MM.1S (cell line): ENCODE data around the gene MYH6.

ENCODE experiments used
- DNase-seq: peaks from one replicate; pipeline ENCODE4 v3.0.0-alpha.2; 2015
- H2AFZ ChIP-seq: fragments of 300-600 bp; sonication (generic); 2 replicates; pipeline ENCODE4 v1.6.0; 2016; ENCODE audit warnings: antibody characterized with exemption, low read length
- H3F3A ChIP-seq: fragments of 300-600 bp; sonication (generic); 2 replicates; pipeline ENCODE4 v1.6.1; 2016; ENCODE audit warnings: mild to moderate bottlenecking, antibody characterized with exemption, low read length, moderate library complexity, mixed read lengths; ENCODE audit not compliant: insufficient read depth
- H3K27ac ChIP-seq: fragments of 300-600 bp; sonication (generic); 2 replicates; pipeline ENCODE4 v1.5.1; 2016; ENCODE audit warnings: mild to moderate bottlenecking, low read length
- H3K27me3 ChIP-seq: fragments of 300-600 bp; sonication (generic); replicated peaks from 2 replicates; pipeline ENCODE4 v1.6.0; 2016; ENCODE audit warnings: low read length; ENCODE audit not compliant: insufficient read depth
- H3K36me3 ChIP-seq: fragments of 300-600 bp; sonication (generic); replicated peaks from 2 replicates; pipeline ENCODE4 v1.6.1; 2016; ENCODE audit warnings: mild to moderate bottlenecking, low read length, mixed read lengths; ENCODE audit not compliant: insufficient read depth
- H3K4me1 ChIP-seq: fragments of 300-600 bp; sonication (generic); 2 replicates; pipeline ENCODE4 v1.6.1; 2016; ENCODE audit warnings: low read length, mixed read lengths
- H3K4me2 ChIP-seq: fragments of 300-600 bp; sonication (generic); 2 replicates; pipeline ENCODE4 v1.6.0; 2016; ENCODE audit warnings: low read depth, low read length
- H3K4me3 ChIP-seq: fragments of 300-600 bp; sonication (generic); 2 replicates; pipeline ENCODE4 v1.5.1; 2016; ENCODE audit warnings: low read length, mixed read lengths
- H3K79me2 ChIP-seq: fragments of 300-600 bp; sonication (generic); 2 replicates; pipeline ENCODE4 v1.6.1; 2016; ENCODE audit warnings: mixed run types, low read length, mixed read lengths
- H3K9ac ChIP-seq: fragments of 300-600 bp; sonication (generic); 2 replicates; pipeline ENCODE4 v1.6.1; 2016; ENCODE audit warnings: low read length, mixed read lengths
- H3K9me2 ChIP-seq: fragments of 300-600 bp; sonication (generic); replicated peaks from 2 replicates; pipeline ENCODE4 v1.6.1; 2016; ENCODE audit warnings: mild to moderate bottlenecking, low read length, mixed read lengths; ENCODE audit not compliant: insufficient read depth
- H3K9me3 ChIP-seq: fragments of 300-600 bp; sonication (generic); replicated peaks from 2 replicates; pipeline ENCODE4 v1.6.1; 2016; ENCODE audit warnings: mild to moderate bottlenecking, low read length, mixed read lengths; ENCODE audit not compliant: insufficient read depth
- H4K20me1 ChIP-seq: fragments of 300-600 bp; sonication (generic); 2 replicates; pipeline ENCODE4 v1.6.1; 2016; ENCODE audit warnings: mild to moderate bottlenecking, low read length, moderate library complexity, mixed read lengths; ENCODE audit not compliant: insufficient read depth
- EZH2 ChIP-seq: fragments of 300-600 bp; sonication (generic); optimal IDR thresholded peaks from 2 replicates; pipeline ENCODE3; 2017; ENCODE audit warnings: low read depth, mild to moderate bottlenecking, antibody characterized with exemption, low read length, mixed read lengths
- EZH2phosphoT487 ChIP-seq: fragments of 300-600 bp; sonication (generic); IDR thresholded peaks from 2 replicates; pipeline ENCODE4 v1.6.1; 2018; ENCODE audit warnings: antibody characterized with exemption, low read length
- TF ChIP-seq, protein P1 (sequence below): fragments of 300-600 bp; sonication (generic); IDR thresholded peaks from 2 replicates; pipeline ENCODE4 v1.5.1; 2016; ENCODE audit warnings: antibody characterized with exemption, low read length, mixed read lengths

MYH6 gene

DNA sequence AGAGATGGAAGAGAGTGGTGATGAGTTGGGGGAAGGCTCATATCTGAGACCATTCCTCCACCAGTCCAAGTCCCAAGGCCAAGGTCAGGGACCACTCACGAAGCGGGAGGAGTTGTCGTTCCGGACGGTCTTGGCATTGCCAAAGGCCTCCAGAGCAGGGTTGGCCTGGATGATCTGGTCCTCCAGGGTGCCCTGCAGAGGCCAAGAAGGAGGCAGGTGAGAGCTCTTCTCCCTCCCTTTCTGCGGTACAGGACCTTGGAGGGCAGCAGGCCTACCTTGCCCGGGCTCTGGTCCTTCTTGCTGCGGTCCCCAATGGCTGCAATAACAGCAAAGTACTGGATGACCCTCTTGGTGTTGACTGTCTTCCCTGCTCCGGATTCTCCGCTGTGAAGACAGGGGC is 23.4 kb upstream of the MYH6 start:
- no peaks in the 10 kb centered on the region for H3K9me2 ChIP-seq
- no peak for DNase-seq
- TF ChIP-seq, protein P1, sequence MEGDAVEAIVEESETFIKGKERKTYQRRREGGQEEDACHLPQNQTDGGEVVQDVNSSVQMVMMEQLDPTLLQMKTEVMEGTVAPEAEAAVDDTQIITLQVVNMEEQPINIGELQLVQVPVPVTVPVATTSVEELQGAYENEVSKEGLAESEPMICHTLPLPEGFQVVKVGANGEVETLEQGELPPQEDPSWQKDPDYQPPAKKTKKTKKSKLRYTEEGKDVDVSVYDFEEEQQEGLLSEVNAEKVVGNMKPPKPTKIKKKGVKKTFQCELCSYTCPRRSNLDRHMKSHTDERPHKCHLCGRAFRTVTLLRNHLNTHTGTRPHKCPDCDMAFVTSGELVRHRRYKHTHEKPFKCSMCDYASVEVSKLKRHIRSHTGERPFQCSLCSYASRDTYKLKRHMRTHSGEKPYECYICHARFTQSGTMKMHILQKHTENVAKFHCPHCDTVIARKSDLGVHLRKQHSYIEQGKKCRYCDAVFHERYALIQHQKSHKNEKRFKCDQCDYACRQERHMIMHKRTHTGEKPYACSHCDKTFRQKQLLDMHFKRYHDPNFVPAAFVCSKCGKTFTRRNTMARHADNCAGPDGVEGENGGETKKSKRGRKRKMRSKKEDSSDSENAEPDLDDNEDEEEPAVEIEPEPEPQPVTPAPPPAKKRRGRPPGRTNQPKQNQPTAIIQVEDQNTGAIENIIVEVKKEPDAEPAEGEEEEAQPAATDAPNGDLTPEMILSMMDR = no peak
- no peak for TF ChIP-seq EZH2phosphoT487
- no peak for TF ChIP-seq EZH2
- H3K9ac ChIP-seq = no peak overlapping the region
- H3K27ac ChIP-seq = no peak overlapping the region
- H3K4me2 ChIP-seq = no peak overlapping the region
- H3K36me3 ChIP-seq = no peaks in the 10 kb centered on the region
- H4K20me1 ChIP-seq = no peaks in the 10 kb centered on the region
- H3K79me2 ChIP-seq = no peaks in the 10 kb centered on the region
- H3K27me3 ChIP-seq = no peaks in the 10 kb centered on the region
- H3K4me3 ChIP-seq = no peak overlapping the region
- no peaks in the 10 kb centered on the region for H3K9me3 ChIP-seq
- H2AFZ ChIP-seq = no peak overlapping the region
- H3K4me1 ChIP-seq = no peaks in the 10 kb centered on the region
- H3F3A ChIP-seq = no peaks in the 10 kb centered on the region

DNA sequence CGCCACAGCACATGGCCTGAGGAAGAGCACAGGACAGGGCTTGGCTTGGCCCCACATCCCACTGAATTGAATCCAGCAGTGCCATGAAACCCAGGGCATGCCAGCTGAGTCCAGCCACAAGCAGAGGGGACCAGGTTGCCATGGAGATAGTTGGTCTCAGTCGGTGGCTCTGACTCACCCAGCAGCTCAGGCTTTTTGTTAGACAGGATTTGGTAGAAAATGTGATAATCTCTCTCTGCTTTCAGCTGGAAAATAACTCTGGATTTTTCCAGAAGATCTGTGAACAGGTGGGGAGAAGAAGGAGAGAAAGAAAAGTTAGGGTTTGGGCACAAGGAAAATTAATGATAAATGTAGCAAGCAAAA is 22.6 kb upstream of the MYH6 start:
- no peak for DNase-seq
- Histone ChIP-seq H3K79me2 (no peaks in the 10 kb centered on the region), H4K20me1 (no peaks in the 10 kb centered on the region), H3K27me3 (no peaks in the 10 kb centered on the region), H3K4me1 (no peaks in the 10 kb centered on the region), H3K27ac (no peak overlapping the region), H3F3A (no peaks in the 10 kb centered on the region), H3K9me3 (no peaks in the 10 kb centered on the region), H2AFZ (no peak overlapping the region), H3K4me3 (no peak overlapping the region), H3K4me2 (no peak overlapping the region), H3K9me2 (no peaks in the 10 kb centered on the region), H3K9ac (no peak overlapping the region), H3K36me3 (no peaks in the 10 kb centered on the region)
- no peak for TF ChIP-seq EZH2phosphoT487
- TF ChIP-seq, protein P1 = no peak
- no peak for TF ChIP-seq EZH2

DNA sequence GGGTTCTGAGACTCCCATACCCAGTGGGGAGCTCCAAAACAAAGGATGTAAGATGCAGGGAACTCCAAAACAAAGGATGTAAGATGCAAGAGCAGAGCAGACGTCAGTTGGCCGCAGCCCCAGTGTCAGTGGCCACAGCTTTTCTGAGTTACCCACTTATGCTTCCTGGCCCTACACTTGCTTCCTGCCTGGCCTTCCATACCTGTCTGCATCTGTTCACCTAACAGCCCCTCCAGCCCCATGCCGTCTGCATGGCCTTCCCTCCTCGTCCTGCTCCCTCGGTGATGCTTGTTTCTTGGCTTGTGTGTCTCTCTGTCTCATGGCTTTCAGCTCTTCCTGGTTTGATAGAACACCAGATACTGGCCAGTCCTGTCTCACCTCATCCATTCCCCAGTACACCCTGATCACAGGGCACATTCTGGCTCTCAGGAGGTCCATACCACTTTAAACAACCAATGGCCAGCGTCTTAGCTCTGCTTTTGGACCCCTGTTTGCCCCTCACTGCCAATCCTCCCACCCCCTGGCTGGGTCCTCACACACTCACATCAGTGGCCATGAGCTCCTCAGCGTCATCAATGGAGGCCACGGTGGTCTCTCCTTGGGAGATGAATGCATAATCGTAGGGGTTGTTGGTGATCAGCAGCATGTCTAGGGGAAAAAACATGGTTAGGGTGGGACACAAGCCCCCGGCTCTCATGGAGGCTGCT is 22.1 kb upstream of the MYH6 start:
- H3F3A ChIP-seq = no peaks in the 10 kb centered on the region
- no peak overlapping the region for H3K4me2 ChIP-seq
- DNase-seq = no peak
- H2AFZ ChIP-seq = no peak overlapping the region
- no peaks in the 10 kb centered on the region for H3K9me3 ChIP-seq
- H3K36me3 ChIP-seq = no peaks in the 10 kb centered on the region
- H3K4me1 ChIP-seq = no peaks in the 10 kb centered on the region
- no peak overlapping the region for H3K4me3 ChIP-seq
- no peak overlapping the region for H3K27ac ChIP-seq
- no peak overlapping the region for H3K9ac ChIP-seq
- TF ChIP-seq, protein P1 = no peak
- TF ChIP-seq EZH2 = no peak
- TF ChIP-seq EZH2phosphoT487 = no peak
- H3K79me2 ChIP-seq = no peaks in the 10 kb centered on the region
- no peaks in the 10 kb centered on the region for H3K27me3 ChIP-seq
- no peaks in the 10 kb centered on the region for H3K9me2 ChIP-seq
- H4K20me1 ChIP-seq = no peaks in the 10 kb centered on the region
